HepG2 (cell line): ENCODE data around the gene TBX10. TPM values are rescaled to one million over a fixed set of nuclear protein-coding genes. Genes with fewer than 3 reads are reported as not detected.

Experiments
- ASH2L ChIP-seq: fragments of 300-600, 200-600 bp; sonication (generic); IDR thresholded peaks from 2 replicates; pipeline ENCODE4 v1.7.0; 2017; ENCODE audit warnings: low read depth, mild to moderate bottlenecking, moderate library complexity, mixed read lengths, low read length; ENCODE audit not compliant: insufficient read length
- BCL6 ChIP-seq: IDR thresholded peaks from 2 replicates; pipeline ENCODE4 v1.6.1; 2016; ENCODE audit warnings: missing genetic modification reagents, missing compliant biosample characterization
- CCAR2 ChIP-seq: fragments of 200-400 bp; formaldehyde crosslinking; optimal IDR thresholded peaks from 2 replicates; pipeline ENCODE3; 2018; ENCODE audit warnings: low read depth, mild to moderate bottlenecking, low read length, moderate library complexity
- CEBPB ChIP-seq: IDR thresholded peaks from 2 replicates; pipeline ENCODE4 v1.6.1; 2011; ENCODE audit warnings: low read depth, low read length, improper control_type of control experiment, borderline replicate concordance
- DMAP1 ChIP-seq: IDR thresholded peaks from 2 replicates; pipeline ENCODE4 v1.6.1; 2016
- ETV5 ChIP-seq: IDR thresholded peaks from 2 replicates; pipeline ENCODE4 v1.6.1; 2018; ENCODE audit warnings: missing biosample characterization, missing genetic modification reagents, inconsistent platforms, borderline replicate concordance
- GTF2F1 ChIP-seq: fragments of 150-350 bp; IDR thresholded peaks from 2 replicates; pipeline ENCODE4 v1.6.1; 2014; ENCODE audit warnings: low read length
- MBD4 ChIP-seq: IDR thresholded peaks from 2 replicates; pipeline ENCODE4 v1.6.1; 2012; ENCODE audit warnings: low read length, inconsistent platforms, borderline replicate concordance
- MED13 ChIP-seq: sonication (generic); formaldehyde crosslinking; IDR thresholded peaks from 2 replicates; pipeline ENCODE4 v1.5.0; 2020; ENCODE audit warnings: missing genetic modification reagents
- NCOA2 ChIP-seq: sonication (generic); formaldehyde crosslinking; IDR thresholded peaks from 2 replicates; pipeline ENCODE4 v1.8.0; 2022; ENCODE audit warnings: inconsistent platforms
- SP2 ChIP-seq: sonication (generic); formaldehyde crosslinking; IDR thresholded peaks from 2 replicates; pipeline ENCODE4 v1.5.1; 2020; ENCODE audit warnings: mild to moderate bottlenecking, missing genetic modification reagents
- TP53 ChIP-seq: sonication (generic); formaldehyde crosslinking; conservative IDR thresholded peaks from 2 replicates; pipeline ENCODE4 v1.4.0; 2020; ENCODE audit warnings: missing genetic modification reagents
- ZNF274 ChIP-seq: sonication (generic); formaldehyde crosslinking; IDR thresholded peaks from 2 replicates; pipeline ENCODE4 v1.5.1; 2020; ENCODE audit warnings: mild to moderate bottlenecking, missing genetic modification reagents
- ZNF362 ChIP-seq: sonication (generic); formaldehyde crosslinking; IDR thresholded peaks from 2 replicates; pipeline ENCODE4 v1.4.0; 2020; ENCODE audit warnings: missing genetic modification reagents, mild to moderate bottlenecking, borderline replicate concordance
- ZNF644 ChIP-seq: IDR thresholded peaks from 2 replicates; pipeline ENCODE4 v1.6.1; 2016; ENCODE audit warnings: low read depth
- ZSCAN9 ChIP-seq: IDR thresholded peaks from 2 replicates; pipeline ENCODE4 v1.6.1; 2016; ENCODE audit warnings: borderline replicate concordance
- polyA plus RNA-seq, 8 experiments: library from polyadenylated mRNA; depleted of rRNA in 3 of 8; stranded (reverse) in 7 of 8; unstranded in 1 of 8; fragments of >200 nt; fragmentation: Illumina TruSeq in 4 of 8; extraction: Trizol in 4 of 8; gene quantifications; 2 replicates each; pipeline versions ENCODE4 v1.2.1 to v1.2.3, GENCODE V29; 2011 to 2016; ENCODE audit warnings: low read depth in 4 of 8, missing spikeins in 1 of 8, mixed read lengths in 1 of 8; ENCODE audit not compliant: insufficient read depth in 1 of 8
- total RNA-seq, 5 experiments: library from RNA; depleted of rRNA; stranded (reverse); fragments of >200 nt; fragmentation: Illumina TruSeq; extraction: Trizol; gene quantifications; 2 replicates each; pipeline ENCODE4 v1.2.3, GENCODE V29; 2016; ENCODE audit warnings: low read depth in 1 of 5
- TF ChIP-seq, protein P1 (sequence below), 2 experiments: sonication (generic) in 1 of 2; formaldehyde crosslinking in 1 of 2; IDR thresholded peaks; 2 replicates each; pipeline versions ENCODE4 v1.4.0 to v1.6.1; 2016 to 2020; ENCODE audit warnings: borderline replicate concordance in 1 of 2, low read depth in 1 of 2, mild to moderate bottlenecking in 1 of 2, missing genetic modification reagents in 1 of 2
- TF ChIP-seq, protein P2 (sequence below): sonication (generic); formaldehyde crosslinking; IDR thresholded peaks from 2 replicates; pipeline ENCODE4 v1.4.0; 2020; ENCODE audit warnings: missing genetic modification reagents
- TF ChIP-seq, protein P3 (sequence below): conservative IDR thresholded peaks from 2 replicates; pipeline ENCODE4 v1.6.1; 2018; ENCODE audit warnings: missing genetic modification reagents

TBX10 gene
- total and polyA plus RNA-seq, 2 of the 13 experiments (the other 11 are each of a cell fraction or from before 2014, with no cell fraction given): 0.27 to 1.7 TPM

GRCh38 chr11:67630228-67630942 is 9.2 kb downstream of the TBX10 start (continued):
- TF ChIP-seq GTF2F1 (no peak), CEBPB (no peak), CCAR2 (no peak), ZNF644 (CRISPR knock-in tag) (no peak), MBD4 (no peak), ETV5 (CRISPR knock-in tag) (peak; percentile 67; the same call in 1 of the 2 replicates), NCOA2 (CRISPR knock-in tag) (no peak), DMAP1 (CRISPR knock-in tag) (peak; percentile 54; the same call in 1 of the 2 replicates), SP2 (CRISPR knock-in tag) (0 out of 2 replicates have a peak, but pooled peaks have one; percentile 13), ZSCAN9 (peak; percentile 22; the same call in 1 of the 2 replicates), TP53 (CRISPR knock-in tag) (peak; percentile 52; the same call in 1 of the 2 replicates), ZNF362 (CRISPR knock-in tag) (peak; percentile 27; the same call in 1 of the 2 replicates), MED13 (CRISPR knock-in tag) (no peak; the same call in 1 of the 2 replicates), ASH2L (peak; percentile 35), BCL6 (CRISPR knock-in tag) (0 out of 2 replicates have a peak, but pooled peaks have one; percentile 25), ZNF274 (CRISPR knock-in tag) (no peak)
- TF ChIP-seq, protein P1, sequence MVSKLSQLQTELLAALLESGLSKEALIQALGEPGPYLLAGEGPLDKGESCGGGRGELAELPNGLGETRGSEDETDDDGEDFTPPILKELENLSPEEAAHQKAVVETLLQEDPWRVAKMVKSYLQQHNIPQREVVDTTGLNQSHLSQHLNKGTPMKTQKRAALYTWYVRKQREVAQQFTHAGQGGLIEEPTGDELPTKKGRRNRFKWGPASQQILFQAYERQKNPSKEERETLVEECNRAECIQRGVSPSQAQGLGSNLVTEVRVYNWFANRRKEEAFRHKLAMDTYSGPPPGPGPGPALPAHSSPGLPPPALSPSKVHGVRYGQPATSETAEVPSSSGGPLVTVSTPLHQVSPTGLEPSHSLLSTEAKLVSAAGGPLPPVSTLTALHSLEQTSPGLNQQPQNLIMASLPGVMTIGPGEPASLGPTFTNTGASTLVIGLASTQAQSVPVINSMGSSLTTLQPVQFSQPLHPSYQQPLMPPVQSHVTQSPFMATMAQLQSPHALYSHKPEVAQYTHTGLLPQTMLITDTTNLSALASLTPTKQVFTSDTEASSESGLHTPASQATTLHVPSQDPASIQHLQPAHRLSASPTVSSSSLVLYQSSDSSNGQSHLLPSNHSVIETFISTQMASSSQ (IDR thresholded peaks at IDR 0.05; ENCODE audit: low read depth): no peak
- TF ChIP-seq, protein P1 (CRISPR knock-in tag; IDR thresholded peaks at IDR 0.05; ENCODE audit: borderline replicate concordance): no peak; the same call in 1 of the 2 replicates
- TF ChIP-seq, protein P2, sequence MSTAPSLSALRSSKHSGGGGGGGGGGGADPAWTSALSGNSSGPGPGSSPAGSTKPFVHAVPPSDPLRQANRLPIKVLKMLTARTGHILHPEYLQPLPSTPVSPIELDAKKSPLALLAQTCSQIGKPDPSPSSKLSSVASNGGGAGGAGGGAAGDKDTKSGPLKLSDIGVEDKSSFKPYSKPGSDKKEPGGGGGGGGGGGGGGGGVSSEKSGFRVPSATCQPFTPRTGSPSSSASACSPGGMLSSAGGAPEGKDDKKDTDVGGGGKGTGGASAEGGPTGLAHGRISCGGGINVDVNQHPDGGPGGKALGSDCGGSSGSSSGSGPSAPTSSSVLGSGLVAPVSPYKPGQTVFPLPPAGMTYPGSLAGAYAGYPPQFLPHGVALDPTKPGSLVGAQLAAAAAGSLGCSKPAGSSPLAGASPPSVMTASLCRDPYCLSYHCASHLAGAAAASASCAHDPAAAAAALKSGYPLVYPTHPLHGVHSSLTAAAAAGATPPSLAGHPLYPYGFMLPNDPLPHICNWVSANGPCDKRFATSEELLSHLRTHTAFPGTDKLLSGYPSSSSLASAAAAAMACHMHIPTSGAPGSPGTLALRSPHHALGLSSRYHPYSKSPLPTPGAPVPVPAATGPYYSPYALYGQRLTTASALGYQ (CRISPR knock-in tag): no peak
- TF ChIP-seq, protein P3, sequence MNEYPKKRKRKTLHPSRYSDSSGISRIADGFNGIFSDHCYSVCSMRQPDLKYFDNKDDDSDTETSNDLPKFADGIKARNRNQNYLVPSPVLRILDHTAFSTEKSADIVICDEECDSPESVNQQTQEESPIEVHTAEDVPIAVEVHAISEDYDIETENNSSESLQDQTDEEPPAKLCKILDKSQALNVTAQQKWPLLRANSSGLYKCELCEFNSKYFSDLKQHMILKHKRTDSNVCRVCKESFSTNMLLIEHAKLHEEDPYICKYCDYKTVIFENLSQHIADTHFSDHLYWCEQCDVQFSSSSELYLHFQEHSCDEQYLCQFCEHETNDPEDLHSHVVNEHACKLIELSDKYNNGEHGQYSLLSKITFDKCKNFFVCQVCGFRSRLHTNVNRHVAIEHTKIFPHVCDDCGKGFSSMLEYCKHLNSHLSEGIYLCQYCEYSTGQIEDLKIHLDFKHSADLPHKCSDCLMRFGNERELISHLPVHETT (CRISPR knock-in tag): peak; percentile 69; the same call in 1 of the 2 replicates
